Activated T-cell treated with anti-CD3 and anti-CD28 coated beads for 4 hours (primary cell): ENCODE data around the gene FOXP1.

ENCODE experiments used
- DNase-seq: peaks from one replicate; pipeline ENCODE4 v3.0.0-alpha.2; 2020

FOXP1 gene

DNA sequence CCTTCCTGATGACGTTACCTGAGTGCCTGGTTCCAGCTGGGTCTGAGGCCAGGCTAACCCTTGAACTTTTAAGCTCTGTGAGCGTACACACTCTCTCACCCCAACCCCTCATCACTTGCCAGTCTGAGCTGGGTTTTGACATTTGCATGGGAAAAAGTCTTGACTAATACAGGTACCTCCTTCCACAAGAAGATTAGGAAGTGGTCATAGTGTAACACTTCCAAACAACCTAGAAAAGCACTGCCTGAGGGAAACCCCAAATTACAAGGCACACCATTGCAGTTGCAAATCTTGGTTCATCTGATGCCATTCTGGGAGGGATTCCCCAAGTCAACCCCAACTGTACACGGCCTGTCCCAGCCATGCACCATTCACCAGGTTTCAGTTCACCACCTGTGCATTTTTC lies 499.8 kb downstream of the FOXP1 start:
- no peak for DNase-seq

GRCh38 chr3:71082833-71083232 lies 500.7 kb downstream of the FOXP1 start:
- no peak for DNase-seq

DNA sequence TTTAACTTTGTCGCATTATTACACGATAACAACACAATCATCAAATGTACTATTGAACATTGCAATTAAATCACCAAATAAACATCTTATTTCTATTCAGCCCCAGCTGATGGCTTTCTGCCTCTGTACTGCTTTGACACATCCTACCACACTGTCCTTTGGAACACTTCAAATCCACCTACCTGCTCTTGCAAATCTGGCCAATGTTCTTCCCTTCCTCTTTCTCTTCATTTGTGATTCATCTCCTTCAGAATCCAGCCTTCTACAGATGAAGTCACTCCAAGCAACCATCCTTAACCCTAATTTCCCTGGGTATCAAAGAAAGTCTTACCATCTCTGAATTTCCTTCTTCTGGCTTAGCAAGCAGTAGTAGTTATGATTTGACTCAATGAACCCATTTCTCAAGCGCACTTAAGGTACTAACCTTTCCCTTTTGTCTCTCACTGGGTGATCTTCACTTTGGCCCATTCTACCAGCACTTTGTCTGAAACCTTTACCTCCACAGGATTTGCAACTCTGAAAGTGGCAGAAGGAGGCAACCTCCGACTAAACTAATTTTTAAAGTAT lies 502.9 kb downstream of the FOXP1 start:
- DNase-seq = no peak

- no peak for DNase-seq
These were observed 504.6 kb downstream of the FOXP1 start for GRCh38 chr3:71078723-71079525.

DNA sequence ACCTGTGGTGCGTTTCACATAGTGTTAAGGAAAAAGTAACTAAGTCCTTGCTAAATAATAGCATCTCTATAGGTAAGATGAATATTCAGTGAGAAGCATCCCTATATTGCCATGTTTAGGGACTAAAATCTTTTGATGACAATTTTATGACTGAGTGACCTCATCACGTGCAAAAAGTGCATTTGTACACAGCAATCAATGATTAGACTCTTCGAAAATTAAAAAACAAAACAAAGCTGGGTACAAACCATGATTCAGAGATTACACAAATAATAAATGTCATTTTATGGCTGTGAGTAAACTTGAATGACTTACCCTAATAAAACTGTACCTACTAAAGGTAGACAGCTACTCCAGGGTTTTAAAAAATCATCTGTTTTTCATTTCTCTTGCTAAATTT lies 505.3 kb downstream of the FOXP1 start:
- DNase-seq = no peak

DNA sequence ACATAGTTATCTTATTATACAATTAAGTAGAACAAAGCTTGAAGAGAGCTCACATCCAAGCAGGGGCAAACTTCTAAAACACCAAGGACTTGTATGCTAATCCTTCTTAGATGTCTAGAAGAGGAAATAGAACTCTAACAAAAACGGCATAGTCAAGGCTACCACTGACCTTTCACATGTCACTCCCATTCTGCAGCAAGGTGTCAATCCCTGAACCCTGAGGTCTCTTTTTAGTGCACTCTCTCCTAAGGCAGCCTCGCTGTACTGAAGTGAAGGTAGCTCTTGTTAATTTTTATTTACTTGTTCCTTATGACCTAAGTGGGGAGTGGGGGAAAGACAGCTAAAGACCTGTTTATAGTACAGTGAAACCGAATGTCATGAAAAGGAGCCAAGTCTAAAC lies 506.5 kb downstream of the FOXP1 start:
- no peak for DNase-seq

DNA sequence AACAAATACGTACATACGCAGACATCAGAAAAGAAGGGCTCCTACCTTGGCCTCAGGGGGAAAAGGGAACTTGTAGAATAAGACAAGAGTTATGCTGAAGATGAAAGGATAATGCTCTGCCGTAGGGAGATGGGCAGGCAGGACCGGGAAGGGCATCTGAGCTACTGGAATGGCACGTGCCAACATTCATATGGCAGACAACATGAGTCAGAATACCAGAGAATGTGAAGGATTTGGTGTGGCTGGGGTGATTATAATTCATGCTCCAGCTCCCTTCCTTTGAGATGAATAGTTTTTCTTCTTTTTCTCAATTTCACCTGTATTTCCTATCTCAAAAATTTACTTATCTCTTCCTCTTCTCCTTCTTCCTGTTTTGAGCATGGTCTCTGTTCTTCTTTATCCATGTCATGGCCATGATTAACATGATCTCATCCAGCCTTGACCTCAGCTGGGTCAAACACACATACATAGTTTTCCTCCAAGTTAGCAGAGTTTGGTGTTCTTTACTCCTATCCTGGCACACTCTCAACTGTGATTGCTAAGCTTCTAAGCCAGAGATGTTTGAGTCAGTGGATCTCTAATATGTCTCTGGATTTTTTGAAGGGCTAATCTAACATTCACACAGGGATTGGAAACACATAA lies 507.0 kb downstream of the FOXP1 start:
- DNase-seq = no peak

GRCh38 chr3:71075494-71075893 lies 508.0 kb downstream of the FOXP1 start:
- DNase-seq = no peak

DNA sequence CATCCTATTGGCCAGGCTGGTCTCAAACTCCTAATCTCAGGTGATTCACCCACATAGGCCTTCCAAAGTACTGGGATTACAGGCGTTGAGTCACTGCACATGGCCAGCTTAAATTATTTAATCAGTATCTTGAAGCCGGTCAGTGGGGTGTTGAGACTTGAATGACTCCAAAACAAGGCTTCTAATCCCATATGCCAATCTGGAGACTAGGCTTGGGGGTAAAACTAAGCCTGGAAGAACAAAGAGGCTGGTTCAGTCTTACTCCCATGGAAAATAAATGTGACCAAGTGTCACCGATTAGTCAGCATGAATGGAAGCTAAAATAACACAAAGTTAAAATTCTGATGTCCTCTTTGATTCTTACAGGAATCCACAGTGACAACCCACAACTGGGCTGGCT lies 509.1 kb downstream of the FOXP1 start:
- DNase-seq = no peak

DNA sequence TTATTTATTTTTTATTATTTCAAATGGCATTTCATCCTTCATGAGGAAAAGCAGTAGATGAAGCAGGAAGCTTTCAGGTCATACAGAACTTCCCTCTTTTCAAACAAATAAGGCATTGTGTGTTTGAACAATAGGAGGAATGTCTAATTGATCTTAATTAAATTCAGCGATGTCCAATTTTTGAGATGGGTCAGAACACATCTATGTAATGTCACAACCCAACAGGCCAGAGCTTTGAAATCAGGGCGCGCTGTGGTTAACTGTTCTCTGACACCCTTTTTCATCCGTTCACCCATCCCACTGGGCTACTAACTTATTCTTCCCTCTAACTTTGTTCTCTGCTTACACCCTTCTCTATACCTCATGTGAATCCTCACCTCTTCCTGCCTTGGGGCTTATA lies 510.5 kb downstream of the FOXP1 start:
- DNase-seq = no peak

- DNase-seq = no peak
These were observed 511.2 kb downstream of the FOXP1 start for GRCh38 chr3:71072287-71072686.

DNA sequence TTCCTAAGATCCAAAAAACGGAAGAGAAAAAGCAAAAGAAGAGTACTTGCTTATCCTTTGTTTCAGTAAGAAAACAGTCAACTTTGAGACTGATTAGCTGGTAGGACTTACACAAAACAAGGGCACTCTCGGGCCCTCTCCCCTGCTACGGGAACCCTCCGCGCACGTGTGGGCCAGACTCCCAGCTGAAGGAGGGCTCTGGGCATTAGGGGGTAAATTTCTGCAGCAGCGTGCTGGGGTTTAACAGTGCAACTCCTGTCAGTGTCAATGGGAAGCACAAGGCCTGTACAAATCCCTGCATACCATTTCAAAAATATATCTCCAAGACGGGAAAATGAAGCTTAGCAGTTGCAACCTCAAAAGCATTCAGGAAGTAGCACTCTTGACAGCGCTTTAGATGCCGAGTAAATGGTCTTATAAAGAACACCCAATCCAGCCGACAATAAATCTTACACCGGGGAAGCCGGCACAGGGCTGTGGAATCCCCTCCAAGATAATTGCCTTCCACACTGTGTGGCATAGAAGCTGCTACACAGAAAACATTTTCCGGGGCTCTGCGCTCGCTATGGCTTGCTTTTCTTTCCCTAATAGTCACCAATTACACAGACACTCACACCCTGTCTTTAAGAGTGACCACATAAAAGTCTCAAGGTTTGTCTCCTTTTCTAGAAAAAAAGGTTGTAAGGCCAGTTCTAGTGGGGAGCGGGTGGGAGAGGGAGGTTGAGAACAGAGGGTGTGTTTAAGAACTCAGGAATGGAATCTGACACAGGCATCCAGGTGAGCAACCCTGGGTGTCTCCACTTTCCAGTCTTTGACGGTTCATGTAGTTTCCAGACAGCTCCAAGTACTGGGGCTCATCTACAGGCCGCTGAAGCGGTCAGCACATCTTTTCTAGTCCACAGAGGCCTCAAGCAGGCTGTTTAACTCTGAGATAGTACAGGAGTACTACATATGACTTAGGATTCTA lies 512.7 kb downstream of the FOXP1 start:
- no peak for DNase-seq

- DNase-seq = peak; percentile 62
These were observed 513.7 kb downstream of the FOXP1 start for GRCh38 chr3:71069797-71070196.

GRCh38 chr3:71067977-71068654 lies 515.4 kb downstream of the FOXP1 start:
- no peak for DNase-seq

DNA sequence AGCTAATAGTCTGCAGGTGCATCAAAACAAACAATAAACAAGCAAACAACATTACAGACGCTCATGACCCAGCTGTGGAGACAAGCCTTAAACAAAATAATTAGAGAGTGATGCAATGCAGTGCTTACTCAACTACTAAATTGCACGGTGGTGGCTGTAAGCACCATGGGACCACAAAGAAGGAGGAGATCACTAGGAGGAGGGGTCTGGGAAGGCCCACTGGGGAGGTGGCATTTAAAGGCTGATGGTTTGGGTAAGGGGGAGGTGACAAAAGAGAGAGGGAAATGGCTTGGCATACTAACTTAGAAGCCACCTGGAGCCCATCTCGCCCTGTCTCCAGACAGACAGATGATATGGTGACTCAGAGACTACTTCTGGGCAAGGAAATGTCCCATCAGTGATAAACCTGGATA lies 516.7 kb downstream of the FOXP1 start:
- no peak for DNase-seq

DNA sequence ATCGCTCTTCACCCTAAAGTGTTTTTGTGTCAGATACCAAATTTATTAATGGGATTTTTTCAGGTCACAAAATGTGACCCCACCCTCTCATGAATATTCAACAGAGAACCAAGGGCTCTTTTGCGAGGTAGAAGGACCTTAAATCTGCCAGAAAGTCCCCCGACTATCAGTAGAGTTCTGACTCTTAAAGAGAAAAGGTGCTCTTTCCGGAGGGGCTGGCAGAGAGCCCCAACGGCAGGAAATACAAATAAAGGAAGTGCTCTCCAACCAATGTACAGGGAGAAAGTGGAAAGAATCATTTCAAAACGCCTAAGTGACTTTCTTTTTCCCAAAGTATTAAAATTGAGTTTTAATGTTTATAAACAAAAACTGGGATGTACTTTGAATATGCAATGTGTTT lies 517.2 kb downstream of the FOXP1 start:
- no peak for DNase-seq

DNA sequence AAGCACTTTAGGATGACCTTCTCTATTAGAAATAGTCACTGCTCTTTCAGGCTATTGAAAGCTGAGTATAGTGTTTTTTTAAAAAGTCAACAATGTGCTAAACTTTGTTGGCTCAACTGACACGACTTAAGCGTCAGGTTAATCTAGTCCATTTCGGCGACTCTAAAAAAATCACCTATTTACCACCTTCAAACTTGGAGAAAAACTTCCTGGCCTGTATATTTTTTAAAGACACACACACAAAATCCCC lies 517.8 kb downstream of the FOXP1 start:
- no peak for DNase-seq

- peak; percentile 57 for DNase-seq
These were observed 518.4 kb downstream of the FOXP1 start for GRCh38 chr3:71064956-71065763.

DNA sequence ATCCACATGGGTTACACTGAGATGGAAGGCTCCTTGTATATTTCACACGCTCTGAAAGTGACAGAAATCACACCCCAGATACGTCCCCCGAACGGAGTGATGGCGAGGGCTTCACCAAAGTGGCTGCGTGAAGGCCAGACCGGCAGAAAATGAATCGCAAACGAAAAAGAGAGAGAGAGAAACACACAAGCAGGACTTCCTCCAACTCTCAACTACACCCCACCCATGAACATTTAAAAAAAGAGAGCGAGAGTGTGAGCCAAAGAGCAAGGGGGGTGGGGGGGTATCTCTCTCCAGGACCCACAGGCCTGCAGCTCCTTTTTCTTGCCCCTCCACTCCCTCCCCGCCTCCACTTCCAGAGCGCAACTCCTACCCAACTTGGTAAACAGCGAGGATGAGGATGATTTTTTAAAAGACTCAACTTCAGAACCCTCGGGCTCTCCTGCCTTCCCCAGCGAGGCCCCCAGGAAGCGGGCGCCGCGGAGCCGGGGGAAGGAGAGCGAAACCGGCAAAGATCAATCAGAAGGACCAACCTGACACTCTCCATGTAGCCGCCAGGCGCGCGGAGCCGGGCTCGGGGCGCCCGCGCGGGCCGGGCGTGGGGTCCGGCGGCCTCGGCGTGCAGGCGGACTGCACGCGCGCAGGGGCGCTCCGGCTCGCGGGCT lies 519.1 kb downstream of the FOXP1 start:
- peak; percentile 36 for DNase-seq

GRCh38 chr3:71063773-71064290 lies 519.7 kb downstream of the FOXP1 start:
- peak; percentile 38 for DNase-seq
